OCI-LY7 (cell line): ENCODE data around the gene ZNF438. TPM values are rescaled to one million over a fixed set of nuclear protein-coding genes. Genes with fewer than 3 reads are reported as not detected.

ENCODE experiments used
- BruUV-seq: library from RNA; stranded (reverse); fragments of 400-500 nt; replicated peaks from 2 replicates; lab custom pipeline; 2021; lab: Mats Ljungman, UMichigan
- CTCF ChIA-PET: fragments of 300-600 bp; sonication (Branson Sonifier 250); formaldehyde crosslinking; loops from one replicate; lab custom pipeline; 2022; ENCODE audit warnings: antibody characterized with exemption; ENCODE audit not compliant: unreplicated experiment; lab: Charles Lee
- POLR2A ChIA-PET: fragments of 300-600 bp; sonication (Branson Sonifier 250); formaldehyde crosslinking; loops from one replicate; lab custom pipeline; 2022; ENCODE audit warnings: antibody characterized with exemption; lab: Charles Lee
- DNase-seq: peaks from one replicate; pipeline ENCODE4 v3.0.0-alpha.2; 2015; ENCODE audit warnings: low spot score
- H2AFZ ChIP-seq: fragments of 200-600 bp; sonication (generic), shearing (Covaris generic); 2 replicates; pipeline ENCODE4 v1.6.1; 2014; ENCODE audit warnings: mild to moderate bottlenecking, antibody characterized with exemption, low read length, moderate library complexity
- H3K27ac ChIP-seq: fragments of 200-600 bp; sonication (generic); 2 replicates; pipeline ENCODE4 v1.5.1; 2014; ENCODE audit warnings: mixed run types, low read depth, mild to moderate bottlenecking, moderate library complexity, low read length, inconsistent platforms; ENCODE audit not compliant: poor library complexity, severe bottlenecking
- H3K36me3 ChIP-seq: fragments of 200-600 bp; sonication (generic); 2 replicates; pipeline ENCODE4 v1.6.1; 2014; ENCODE audit warnings: mild to moderate bottlenecking, antibody characterized with exemption, low read length, moderate library complexity, mixed read lengths; ENCODE audit not compliant: insufficient read depth
- H3K4me1 ChIP-seq: fragments of 200-600 bp; sonication (generic); 2 replicates; pipeline ENCODE4 v1.5.1; 2014; ENCODE audit warnings: mild to moderate bottlenecking, low read length; ENCODE audit not compliant: insufficient read depth, poor library complexity, severe bottlenecking
- H3K4me2 ChIP-seq: fragments of 200-600 bp; sonication (generic); 2 replicates; pipeline ENCODE4 v1.6.1; 2014; ENCODE audit warnings: mild to moderate bottlenecking, low read length
- H3K4me3 ChIP-seq: fragments of 200-600 bp; sonication (generic); 2 replicates; pipeline ENCODE4 v1.5.1; 2014; ENCODE audit warnings: mild to moderate bottlenecking, low read depth, low read length; ENCODE audit not compliant: poor library complexity, severe bottlenecking
- H3K79me2 ChIP-seq: fragments of 200-600 bp; sonication (generic); 2 replicates; pipeline ENCODE4 v1.6.1; 2016; ENCODE audit warnings: low read depth, mild to moderate bottlenecking, low read length, moderate library complexity, mixed read lengths; ENCODE audit not compliant: insufficient read depth
- H3K9me2 ChIP-seq: fragments of 200-600 bp; sonication (generic); 2 replicates; pipeline ENCODE4 v1.6.1; 2016; ENCODE audit warnings: mild to moderate bottlenecking, low read length, mixed read lengths; ENCODE audit not compliant: insufficient read depth
- H3K9me3 ChIP-seq: fragments of 200-600 bp; sonication (generic); 2 replicates; pipeline ENCODE4 v1.6.1; 2014; ENCODE audit warnings: mild to moderate bottlenecking, mixed run types, low read length, mixed read lengths
- H4K20me1 ChIP-seq: fragments of 200-600 bp; sonication (generic); 2 replicates; pipeline ENCODE4 v1.6.1; 2014; ENCODE audit warnings: mild to moderate bottlenecking, antibody characterized with exemption, low read length, moderate library complexity, mixed read lengths; ENCODE audit not compliant: insufficient read depth
- CTCF ChIP-seq: fragments of 200-600 bp; sonication (generic); conservative IDR thresholded peaks from 2 replicates; pipeline ENCODE4 v1.5.1; 2014; ENCODE audit warnings: mild to moderate bottlenecking, antibody characterized with exemption, low read length, moderate library complexity, mixed read lengths
- EZH2phosphoT487 ChIP-seq: fragments of 200-600 bp; sonication (generic); IDR thresholded peaks from 2 replicates; pipeline ENCODE4 v1.6.1; 2018; ENCODE audit warnings: low read depth, borderline replicate concordance, mild to moderate bottlenecking, mixed run types, antibody characterized with exemption, low read length, moderate library complexity, mixed read lengths
- intact Hi-C: fragments of 100-400 bp; cut with micrococcal nuclease; formaldehyde crosslinking; loops from one replicate; pipeline ENCODE4 v1.10.0; 2022; ENCODE audit not compliant: unreplicated experiment
- total RNA-seq, 2 experiments: library from RNA; depleted of rRNA in 1 of 2; stranded (reverse); fragments of >200 nt in 1 of 2; shearing (Covaris generic) in 1 of 2; gene quantifications; 2 replicates each; pipeline ENCODE4 v1.2.3, GENCODE V29; 2014 to 2022

ZNF438 gene
- total RNA-seq, 2 experiments from 2014 or later, result 2.0 to 2.5 TPM

DNA sequence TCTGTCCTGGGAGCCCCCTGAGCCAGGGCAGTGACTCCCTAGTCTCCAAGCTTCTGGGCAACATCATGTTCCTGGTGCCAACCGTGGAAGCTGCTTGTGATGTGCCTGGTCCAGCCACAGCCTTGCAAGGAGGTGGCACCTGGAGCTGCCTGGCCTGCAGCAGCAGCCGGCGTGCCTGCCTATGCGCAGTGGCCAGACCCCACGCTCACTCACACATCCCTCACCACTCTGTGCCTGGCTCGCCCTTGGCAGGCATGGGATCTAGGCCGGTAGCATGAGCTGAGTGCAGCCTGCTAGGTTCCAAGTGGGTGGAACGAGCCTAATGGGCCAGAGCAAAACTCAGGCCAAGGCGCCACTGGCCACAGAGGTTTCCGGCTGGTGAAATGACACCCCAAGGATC, 184.0 kb downstream of the ZNF438 start:
- no peaks in the 10 kb centered on the region for H3K4me1 ChIP-seq
- ChIA-PET CTCF (no interaction called here), POLR2A (interaction anchor here (0.9 to 1.1 kb wide), 2 partner anchors 11 to 13 kb away, joined by 3 read pairs; no protein-coding TSS in a partner anchor)
- no peaks in the 10 kb centered on the region for H3K9me3 ChIP-seq
- H3K9me2 ChIP-seq, result no peaks in the 10 kb centered on the region
- H3K79me2 ChIP-seq, result no peaks in the 10 kb centered on the region
- no TSS peak for BruUV-seq
- no peaks in the 10 kb centered on the region for H3K36me3 ChIP-seq
- no peaks in the 10 kb centered on the region for H4K20me1 ChIP-seq
- no peak for TF ChIP-seq EZH2phosphoT487
- TF ChIP-seq CTCF, result no peak
- no peak for DNase-seq
- no peak overlapping the region for H3K27ac ChIP-seq
- intact Hi-C loops, result no loop called here
- H3K4me3 ChIP-seq, result no peak overlapping the region
- H2AFZ ChIP-seq, result no peak overlapping the region
- H3K4me2 ChIP-seq, result no peak overlapping the region

DNA sequence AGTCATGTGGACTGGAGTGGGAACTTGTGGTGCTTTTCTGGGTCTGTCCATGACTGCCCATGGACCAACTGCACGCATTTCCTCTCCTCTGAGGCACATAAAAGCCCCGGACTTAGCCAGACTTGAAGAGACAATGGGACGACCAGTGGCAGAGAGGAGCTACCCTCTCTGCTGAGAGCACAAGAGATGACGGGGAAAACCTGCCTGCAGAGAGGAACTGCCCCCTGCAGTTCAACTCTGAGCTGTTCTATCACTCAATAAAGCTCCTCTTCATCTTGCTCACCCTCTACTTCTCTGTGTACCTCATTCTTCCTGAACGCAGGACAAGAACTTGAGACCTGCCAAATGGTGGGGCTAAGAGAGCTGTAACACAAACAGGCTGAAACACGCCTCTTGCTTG, 184.5 kb downstream of the ZNF438 start:
- no peaks in the 10 kb centered on the region for H3K79me2 ChIP-seq
- no peak for DNase-seq
- no peak overlapping the region for H2AFZ ChIP-seq
- no peak overlapping the region for H3K4me2 ChIP-seq
- H3K9me2 ChIP-seq, result no peaks in the 10 kb centered on the region
- no peak overlapping the region for H3K27ac ChIP-seq
- BruUV-seq, result no TSS peak
- H3K9me3 ChIP-seq, result no peaks in the 10 kb centered on the region
- intact Hi-C loops, result no loop called here
- ChIA-PET CTCF (no interaction called here), POLR2A (interaction anchor here (0.6 to 1.1 kb wide), 3 partner anchors 12 to 817 kb away, joined by 3 to 4 read pairs (median 3); no protein-coding TSS in a partner anchor)
- no peaks in the 10 kb centered on the region for H3K36me3 ChIP-seq
- no peaks in the 10 kb centered on the region for H3K4me1 ChIP-seq
- no peaks in the 10 kb centered on the region for H4K20me1 ChIP-seq
- TF ChIP-seq CTCF (no peak), EZH2phosphoT487 (no peak)
- H3K4me3 ChIP-seq, result no peak overlapping the region

DNA sequence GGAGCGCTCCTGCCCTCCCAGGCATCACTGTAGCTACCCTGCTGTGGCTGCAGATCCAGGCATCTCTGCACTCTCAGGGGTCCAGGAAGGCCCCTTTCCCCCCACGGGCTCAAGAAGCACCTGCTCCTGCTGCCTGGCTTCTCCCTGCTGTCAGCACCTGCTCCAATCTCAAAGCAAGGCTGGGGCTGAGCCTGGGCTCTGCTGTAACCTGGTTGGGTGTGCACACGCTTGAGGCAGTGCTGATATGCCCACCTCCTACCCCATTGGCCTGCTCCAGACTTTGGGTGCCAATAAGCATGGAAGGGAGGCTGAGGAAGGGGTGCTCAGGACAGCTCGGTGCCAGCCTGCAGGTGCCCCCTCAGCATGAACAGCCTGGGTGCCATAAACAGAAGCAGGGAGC, 185.0 kb downstream of the ZNF438 start:
- intact Hi-C loops, result no loop called here
- no peak overlapping the region for H3K4me2 ChIP-seq
- POLR2A ChIA-PET, result interaction anchor here (0.6 to 0.9 kb wide), 2 partner anchors 12 to 817 kb away, joined by 3 to 4 read pairs; no protein-coding TSS in a partner anchor
- no peak overlapping the region for H3K27ac ChIP-seq
- CTCF ChIA-PET, result no interaction called here
- no peak overlapping the region for H3K4me3 ChIP-seq
- no peaks in the 10 kb centered on the region for H3K9me3 ChIP-seq
- no peaks in the 10 kb centered on the region for H3K9me2 ChIP-seq
- H3K79me2 ChIP-seq, result no peaks in the 10 kb centered on the region
- H3K4me1 ChIP-seq, result no peaks in the 10 kb centered on the region
- DNase-seq, result no peak
- TF ChIP-seq CTCF (no peak), EZH2phosphoT487 (no peak)
- no peak overlapping the region for H2AFZ ChIP-seq
- no peaks in the 10 kb centered on the region for H3K36me3 ChIP-seq
- no peaks in the 10 kb centered on the region for H4K20me1 ChIP-seq
- no TSS peak for BruUV-seq
